A549 (cell line): ENCODE data around the gene EEFSEC. TPM values are rescaled to one million over a fixed set of nuclear protein-coding genes. Genes with fewer than 3 reads are reported as not detected.

Experiments used
- ATAC-seq, 2 experiments: fragments of 200-7000 bp in 1 of 2; fragments of >200 bp in 1 of 2; cut with Nextera tagmentation in 1 of 2; cut with Tn5 transposase in 1 of 2; 3 replicates each; pipeline versions ENCODE4 v1.8.0 to v1.9.1; 2018 to 2020; ENCODE audit warnings: mild to moderate bottlenecking in 1 of 2, moderate library complexity in 1 of 2
- CTCF ChIA-PET: fragments of 300-600 bp; sonication (Branson Sonifier 250); formaldehyde crosslinking; extraction: SDS; loops from one replicate; lab custom pipeline; 2021; ENCODE audit warnings: antibody characterized with exemption, inconsistent platforms; lab: Yijun Ruan, JAX
- POLR2A ChIA-PET: fragments of 350-600 bp; formaldehyde crosslinking; extraction: SDS; loops from one replicate; lab custom pipeline; 2021; ENCODE audit warnings: antibody characterized with exemption, inconsistent platforms; lab: Yijun Ruan, JAX
- DNase-seq, 2 experiments: peaks; one replicate each; pipeline versions ENCODE4 v3.0.0 to v3.0.0-alpha.2; 2011 to 2016; ENCODE audit warnings: low read depth in 1 of 2, low spot score in 1 of 2
- FAIRE-seq: peaks from 2 replicates; lab custom pipeline; 2011; peaks lifted over from hg19 to GRCh38; lab: Jason Lieb, UNC
- H3K27ac ChIP-seq, 2 experiments: fragments of >200 bp; sonication (Bioruptor Twin); formaldehyde crosslinking; 3 replicates each; pipeline ENCODE4 v1.5.1; 2016 to 2017
- H3K4me1 ChIP-seq: fragments of >200 bp; sonication (Bioruptor Twin); formaldehyde crosslinking; 3 replicates; pipeline ENCODE4 v1.6.1; 2016
- H3K4me2 ChIP-seq: fragments of >200 bp; sonication (Bioruptor Twin); formaldehyde crosslinking; 3 replicates; pipeline ENCODE4 v1.6.1; 2016
- H3K4me3 ChIP-seq: fragments of >200 bp; sonication (Bioruptor Twin); formaldehyde crosslinking; 3 replicates; pipeline ENCODE4 v1.5.1; 2016
- H3K9me3 ChIP-seq: fragments of >200 bp; sonication (Bioruptor Twin); formaldehyde crosslinking; 3 replicates; pipeline ENCODE4 v1.6.1; 2016
- BCL3 ChIP-seq: fragments of >200 bp; sonication (Bioruptor Twin); formaldehyde crosslinking; IDR thresholded peaks from 3 replicates; pipeline ENCODE4 v1.6.1; 2016
- CHD2 ChIP-seq: fragments of 150-350 bp; IDR thresholded peaks from 2 replicates; pipeline ENCODE4 v1.6.1; 2014; ENCODE audit warnings: low read length; ENCODE audit not compliant: partially characterized antibody
- EHF ChIP-seq: fragments of 250-450 bp; sonication (Bioruptor Pico); IDR thresholded peaks from 2 replicates; pipeline ENCODE4 v1.5.0; 2020; ENCODE audit warnings: mild to moderate bottlenecking
- EP300 ChIP-seq, 2 experiments: fragments of >200 bp; sonication (Bioruptor Twin); formaldehyde crosslinking; IDR thresholded peaks; 2 replicates in 1 of 2; 3 replicates in 1 of 2; pipeline ENCODE4 v1.6.1; 2016 to 2017
- FOSL2 ChIP-seq, 2 experiments: fragments of 450-650 bp in 1 of 2; fragments of >200 bp in 1 of 2; sonication (Bioruptor Twin) in 1 of 2; formaldehyde crosslinking; IDR thresholded peaks; 2 replicates each; pipeline versions ENCODE4 v1.5.0 to v1.6.1; 2016 to 2020; ENCODE audit warnings: mild to moderate bottlenecking in 1 of 2, moderate library complexity in 1 of 2
- FOXS1 ChIP-seq: fragments of 250-450 bp; sonication (Bioruptor Pico); IDR thresholded peaks from 2 replicates; pipeline ENCODE4 v1.5.0; 2020; ENCODE audit warnings: mild to moderate bottlenecking, moderate library complexity
- HDAC2 ChIP-seq: fragments of 200-600 bp; sonication (generic); IDR thresholded peaks from 2 replicates; pipeline ENCODE4 v1.6.1; 2016
- HOXB13 ChIP-seq: fragments of 250-450 bp; sonication (Bioruptor Pico); IDR thresholded peaks from 2 replicates; pipeline ENCODE4 v1.5.0; 2020; ENCODE audit warnings: low read depth, mild to moderate bottlenecking, moderate library complexity
- JUN ChIP-seq, 2 experiments: fragments of >200 bp; sonication (Bioruptor Twin); formaldehyde crosslinking; IDR thresholded peaks; 2 replicates in 1 of 2; 3 replicates in 1 of 2; pipeline ENCODE4 v1.6.1; 2016 to 2017
- JUNB ChIP-seq: fragments of >200 bp; sonication (Bioruptor Twin); formaldehyde crosslinking; IDR thresholded peaks from 2 replicates; pipeline ENCODE4 v1.6.1; 2016
- KDM1A ChIP-seq: fragments of 200-600 bp; sonication (generic); IDR thresholded peaks from 2 replicates; pipeline ENCODE4 v1.6.1; 2016; ENCODE audit warnings: low read depth, mild to moderate bottlenecking
- MAFK ChIP-seq: fragments of 450-650 bp; IDR thresholded peaks from 2 replicates; pipeline ENCODE4 v1.6.1; 2014; ENCODE audit not compliant: partially characterized antibody
- MAZ ChIP-seq: fragments of 150-350 bp; IDR thresholded peaks from 2 replicates; pipeline ENCODE4 v1.6.1; 2014; ENCODE audit warnings: antibody characterized with exemption, low read depth, low read length, borderline replicate concordance
- MYC ChIP-seq: IDR thresholded peaks from 2 replicates; pipeline ENCODE4 v1.6.1; 2012; ENCODE audit warnings: mild to moderate bottlenecking, inconsistent platforms, low read length, improper control_type of control experiment, borderline replicate concordance
- NFE2L2 ChIP-seq: fragments of 150-350 bp; conservative IDR thresholded peaks from 2 replicates; pipeline ENCODE4 v1.6.1; 2014; ENCODE audit warnings: low read length
- NPAS2 ChIP-seq: fragments of 250-450 bp; sonication (Bioruptor Pico); IDR thresholded peaks from 2 replicates; pipeline ENCODE4 v1.8.0; 2022; ENCODE audit warnings: mild to moderate bottlenecking, moderate library complexity, borderline replicate concordance
- PHF8 ChIP-seq: fragments of 200-600 bp; sonication (generic); IDR thresholded peaks from 2 replicates; pipeline ENCODE4 v1.6.1; 2016; ENCODE audit warnings: low read depth, mild to moderate bottlenecking, antibody characterized with exemption, moderate library complexity, borderline replicate concordance
- RFX5 ChIP-seq: fragments of 450-650 bp; IDR thresholded peaks from 2 replicates; pipeline ENCODE4 v1.7.1; 2014; ENCODE audit warnings: antibody characterized with exemption, mild to moderate bottlenecking, moderate library complexity
- RNF2 ChIP-seq: fragments of 200-600 bp; sonication (generic); IDR thresholded peaks from 2 replicates; pipeline ENCODE4 v1.6.1; 2016; ENCODE audit warnings: low read depth, mild to moderate bottlenecking, antibody characterized with exemption, moderate library complexity, borderline replicate concordance
- TP53 ChIP-seq: fragments of 250-450 bp; sonication (Bioruptor Pico); IDR thresholded peaks from 2 replicates; pipeline ENCODE4 v1.5.0; 2021; ENCODE audit warnings: mild to moderate bottlenecking, moderate library complexity
- ZC3H11A ChIP-seq: fragments of 450-650 bp; IDR thresholded peaks from 2 replicates; pipeline ENCODE4 v1.6.1; 2014; ENCODE audit warnings: antibody characterized with exemption, mild to moderate bottlenecking
- ZFP36 ChIP-seq: fragments of 450-650 bp; IDR thresholded peaks from 2 replicates; pipeline ENCODE4 v1.6.1; 2014; ENCODE audit warnings: borderline replicate concordance; ENCODE audit not compliant: partially characterized antibody
- WGBS: methylation state at CpG from one replicate; pipeline ENCODE4 v1.1.6; 2017; ENCODE audit errors: missing lambda C conversion rate; 5-methylcytosine and 5-hydroxymethylcytosine counted together
- polyA plus RNA-seq, 4 experiments: library from polyadenylated mRNA; depleted of rRNA in 3 of 4; stranded (reverse); fragments of >200 nt; fragmentation: RNase III in 1 of 4; extraction: RNeasy Plus Mini Kit Qiagen cat#74134 plus additional on column Dnase treatment in 1 of 4; gene quantifications; 2 replicates in 3 of 4; 3 replicates in 1 of 4; pipeline ENCODE4 v1.2.3, GENCODE V29; 2011 to 2017
- TF ChIP-seq, protein P1 (sequence below): fragments of 150-350 bp; IDR thresholded peaks from 2 replicates; pipeline ENCODE4 v1.6.1; 2014; ENCODE audit warnings: low read depth, mild to moderate bottlenecking, low read length
- TF ChIP-seq, protein P2 (sequence below): fragments of 250-450 bp; sonication (Bioruptor Pico); IDR thresholded peaks from 2 replicates; pipeline ENCODE4 v1.5.0; 2020; ENCODE audit warnings: low read depth, mild to moderate bottlenecking, moderate library complexity
- TF ChIP-seq, protein P3 (sequence below): fragments of 450-650 bp; IDR thresholded peaks from 2 replicates; pipeline ENCODE4 v1.6.1; 2014; ENCODE audit warnings: antibody characterized with exemption

Gene EEFSEC
- polyA plus RNA-seq, 2 of the 4 experiments (the other 2 are of a cell fraction): 6.9 to 7.3 TPM

GRCh38 chr3:128429275-128429674, 276.0 kb downstream of the EEFSEC start:
- 100% methylated on average over 5 of the region's 15 CpGs for WGBS
- Histone ChIP-seq H3K4me3 (no peak overlapping the region), H3K4me1 (0 out of 3 replicates have a peak, but pooled peaks cover 3% of the 10 kb centered on the region), H3K4me2 (no peak overlapping the region), H3K9me3 (no peaks in the 10 kb centered on the region), H3K27ac (no peak overlapping the region)
- no peak for DNase-seq
- no peak for ATAC-seq
- TF ChIP-seq MAFK: no peak
- TF ChIP-seq BCL3: no peak
- no peak for TF ChIP-seq FOSL2 (IDR thresholded peaks at IDR 0.05)
- TF ChIP-seq FOSL2 (CRISPR knock-in tag; IDR thresholded peaks at IDR 0.05): no peak
- TF ChIP-seq MYC: no peak
- TF ChIP-seq, protein P1, sequence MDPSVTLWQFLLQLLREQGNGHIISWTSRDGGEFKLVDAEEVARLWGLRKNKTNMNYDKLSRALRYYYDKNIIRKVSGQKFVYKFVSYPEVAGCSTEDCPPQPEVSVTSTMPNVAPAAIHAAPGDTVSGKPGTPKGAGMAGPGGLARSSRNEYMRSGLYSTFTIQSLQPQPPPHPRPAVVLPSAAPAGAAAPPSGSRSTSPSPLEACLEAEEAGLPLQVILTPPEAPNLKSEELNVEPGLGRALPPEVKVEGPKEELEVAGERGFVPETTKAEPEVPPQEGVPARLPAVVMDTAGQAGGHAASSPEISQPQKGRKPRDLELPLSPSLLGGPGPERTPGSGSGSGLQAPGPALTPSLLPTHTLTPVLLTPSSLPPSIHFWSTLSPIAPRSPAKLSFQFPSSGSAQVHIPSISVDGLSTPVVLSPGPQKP: no peak
- no peak for TF ChIP-seq HOXB13
- TF ChIP-seq, protein P2, sequence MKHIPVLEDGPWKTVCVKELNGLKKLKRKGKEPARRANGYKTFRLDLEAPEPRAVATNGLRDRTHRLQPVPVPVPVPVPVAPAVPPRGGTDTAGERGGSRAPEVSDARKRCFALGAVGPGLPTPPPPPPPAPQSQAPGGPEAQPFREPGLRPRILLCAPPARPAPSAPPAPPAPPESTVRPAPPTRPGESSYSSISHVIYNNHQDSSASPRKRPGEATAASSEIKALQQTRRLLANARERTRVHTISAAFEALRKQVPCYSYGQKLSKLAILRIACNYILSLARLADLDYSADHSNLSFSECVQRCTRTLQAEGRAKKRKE: no peak
- no peak for TF ChIP-seq RFX5
- no peak for TF ChIP-seq PHF8
- no peak for TF ChIP-seq JUNB
- CTCF ChIA-PET: no interaction called here
- FAIRE-seq: no peak
- POLR2A ChIA-PET: no interaction called here

DNA sequence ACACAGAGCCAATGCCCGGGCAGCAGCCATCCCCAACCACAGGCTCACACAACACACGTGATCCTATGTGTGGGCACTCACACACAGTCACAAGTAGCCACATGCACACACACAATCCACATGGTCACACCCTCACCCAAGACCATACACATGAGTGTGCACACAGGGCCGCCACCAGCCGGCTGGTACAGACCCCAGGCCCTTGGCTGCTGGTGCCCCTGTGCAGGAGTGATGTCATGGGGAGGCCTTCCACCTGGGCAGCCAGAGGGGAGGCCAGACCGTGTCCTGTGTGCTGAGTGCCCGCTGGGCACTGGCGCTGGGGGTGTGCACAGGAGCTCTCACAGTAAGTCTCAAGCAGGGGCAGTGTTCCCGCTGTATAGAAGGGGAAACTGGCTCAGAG, 276.5 kb downstream of the EEFSEC start:
- FAIRE-seq (no peak), ATAC-seq (no peak), DNase-seq (no peak)
- Histone ChIP-seq H3K4me2 (no peak overlapping the region), H3K27ac (no peak overlapping the region), H3K4me3 (no peak overlapping the region), H3K4me1 (0 out of 3 replicates have a peak, but pooled peaks cover 3% of the 10 kb centered on the region), H3K9me3 (no peaks in the 10 kb centered on the region)
- WGBS: 80% methylated on average over 4 of the region's 8 CpGs
- TF ChIP-seq MAFK (no peak), PHF8 (no peak), NPAS2 (CRISPR knock-in tag) (no peak), FOXS1 (CRISPR knock-in tag) (no peak), EHF (CRISPR knock-in tag) (no peak), MAZ (no peak)
- TF ChIP-seq, protein P3, sequence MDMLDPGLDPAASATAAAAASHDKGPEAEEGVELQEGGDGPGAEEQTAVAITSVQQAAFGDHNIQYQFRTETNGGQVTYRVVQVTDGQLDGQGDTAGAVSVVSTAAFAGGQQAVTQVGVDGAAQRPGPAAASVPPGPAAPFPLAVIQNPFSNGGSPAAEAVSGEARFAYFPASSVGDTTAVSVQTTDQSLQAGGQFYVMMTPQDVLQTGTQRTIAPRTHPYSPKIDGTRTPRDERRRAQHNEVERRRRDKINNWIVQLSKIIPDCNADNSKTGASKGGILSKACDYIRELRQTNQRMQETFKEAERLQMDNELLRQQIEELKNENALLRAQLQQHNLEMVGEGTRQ: no peak
- ChIA-PET POLR2A (no interaction called here), CTCF (interaction anchor here (0.9 to 1.0 kb wide), 2 partner anchors 9 to 68 kb away, joined by 3 to 5 read pairs; no protein-coding TSS in a partner anchor)

DNA sequence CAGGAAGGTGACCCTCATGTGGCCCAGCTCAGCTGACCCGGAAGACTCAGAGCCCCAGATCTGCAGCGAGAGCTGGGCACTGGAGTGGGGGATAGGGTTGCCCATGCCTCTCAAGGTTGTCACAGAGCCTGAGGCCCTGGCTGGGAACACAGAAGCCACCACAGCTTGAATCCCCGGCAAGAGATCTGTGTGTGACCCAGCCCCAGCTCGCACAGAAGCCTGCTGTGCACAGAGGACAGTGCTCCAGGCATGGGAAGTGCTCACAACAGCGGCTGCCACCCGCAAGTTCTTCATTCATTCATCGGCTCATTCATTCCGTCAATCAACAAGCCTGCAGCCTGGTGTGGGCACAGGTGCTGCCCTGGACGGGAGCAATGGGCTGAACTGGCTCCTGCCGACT, 277.0 kb downstream of the EEFSEC start:
- CTCF ChIA-PET: interaction anchor here (0.9 to 1.7 kb wide), 3 partner anchors 9 to 67 kb away, joined by 3 to 5 read pairs (median 3); no protein-coding TSS in a partner anchor
- Histone ChIP-seq H3K9me3 (no peaks in the 10 kb centered on the region), H3K4me1 (0 out of 3 replicates have a peak, but pooled peaks cover 3% of the 10 kb centered on the region), H3K4me2 (no peak overlapping the region), H3K4me3 (no peak overlapping the region), H3K27ac (no peak overlapping the region)
- DNase-seq (no peak), ATAC-seq (no peak), FAIRE-seq (no peak)
- WGBS: 79% methylated on average over 7 of the region's 10 CpGs
- POLR2A ChIA-PET: no interaction called here
- TF ChIP-seq CHD2: no peak
- no peak for TF ChIP-seq JUN (IDR thresholded peaks at IDR 0.05)
- no peak for TF ChIP-seq TP53 (CRISPR knock-in tag)
- no peak for TF ChIP-seq HDAC2
- TF ChIP-seq RNF2: no peak
- no peak for TF ChIP-seq NFE2L2
- TF ChIP-seq KDM1A: no peak
- no peak for TF ChIP-seq ZFP36
- no peak for TF ChIP-seq ZC3H11A
- TF ChIP-seq EP300 (IDR thresholded peaks at IDR 0.05): no peak
